GM21528 (cell line): ENCODE measurements around the gene ESRRB.
"Not testable (repeated sequence)": the region's sequence is repeated elsewhere in the genome, so short reads cannot be mapped to it uniquely, and the experiment has no call there.

Source experiments
- ATAC-seq: cut with Tn5 transposase; IDR thresholded peaks from one replicate; pipeline ENCODE4 v1.9.1; 2021; ENCODE audit warnings: mild to moderate bottlenecking, moderate library complexity; ENCODE audit not compliant: unreplicated experiment, low FRiP score

Gene ESRRB

GRCh38 chr14:76531821-76532318, 155.9 kb downstream of the ESRRB start:
- ATAC-seq, result no peak

- ATAC-seq, result not testable (repeated sequence)
These were observed 160.7 kb downstream of the ESRRB start for GRCh38 chr14:76536636-76537035.

- ATAC-seq, result no peak
These were observed 162.1 kb downstream of the ESRRB start for GRCh38 chr14:76537906-76538647.

- no peak for ATAC-seq
These were observed 162.7 kb downstream of the ESRRB start for GRCh38 chr14:76538648-76539008.

- ATAC-seq, result no peak
These were observed 163.2 kb downstream of the ESRRB start for GRCh38 chr14:76539130-76539529.

GRCh38 chr14:76541594-76542219, 165.8 kb downstream of the ESRRB start:
- no peak for ATAC-seq

GRCh38 chr14:76546426-76547221, 170.7 kb downstream of the ESRRB start:
- no peak for ATAC-seq

GRCh38 chr14:76547831-76548230, 171.9 kb downstream of the ESRRB start:
- ATAC-seq, result no peak

GRCh38 chr14:76550534-76550933, 174.6 kb downstream of the ESRRB start:
- no peak for ATAC-seq

- ATAC-seq, result no peak
These were observed 175.2 kb downstream of the ESRRB start for GRCh38 chr14:76551116-76551515.
